ENCODE data around the gene TSEN2.

- TF ChIP-seq CTCF (IDR thresholded peaks at IDR 0.05) (peak in 1 of 6 experiments; percentile 10), POLR2A (IDR thresholded peaks at IDR 0.05) (no peak)
Observed at GRCh38 chr3:12458901-12459300, 25.4 kb upstream of the TSEN2 start.
